NCI-H82 (cell line): ENCODE data around the gene DAZAP1.
A peak's percentile ranks its signal among the peaks of the same experiment; 100 is the strongest.

Experiments
- DNase-seq: peaks from one replicate; lab custom pipeline; 2025; lab: John Stamatoyannopoulos, UW

Gene DAZAP1

DNA sequence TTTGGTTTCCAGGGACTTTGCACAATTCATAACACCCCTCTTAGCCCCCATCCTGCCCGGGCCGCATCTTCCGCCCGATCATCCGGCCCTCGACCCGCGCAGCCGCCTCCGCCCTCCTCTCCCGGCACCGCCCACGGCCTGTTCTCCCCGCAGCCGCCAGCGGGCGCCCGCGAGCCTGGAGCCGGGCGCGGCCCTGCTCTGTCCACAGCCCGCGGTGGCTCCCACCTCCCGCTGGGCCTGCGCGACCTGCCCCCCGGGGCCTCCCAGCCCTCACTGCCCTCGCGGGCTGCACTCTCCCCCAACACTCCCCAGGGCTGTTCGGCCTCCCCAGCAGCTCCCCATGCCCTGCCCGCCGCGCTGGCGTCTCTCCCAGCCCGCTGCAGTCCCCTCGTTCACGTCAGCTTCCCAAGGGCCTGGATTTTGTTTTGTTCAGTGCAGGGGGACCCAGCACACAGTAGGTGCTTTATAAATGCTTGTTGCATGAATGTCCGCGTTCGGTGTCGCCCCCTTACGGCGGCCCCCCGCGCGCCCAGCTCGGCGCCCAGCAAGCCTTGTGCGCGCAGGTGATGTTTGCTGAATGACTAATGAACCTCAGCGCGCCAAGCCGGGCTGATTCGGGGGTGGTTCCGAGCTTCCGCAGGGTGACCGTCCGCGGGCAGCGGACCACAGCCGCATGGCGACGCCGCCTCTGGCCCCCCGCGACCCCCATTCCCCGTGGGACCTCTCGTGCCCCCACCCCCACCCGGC lies 38.0 kb downstream of the DAZAP1 start:
- DNase-seq, result peak; percentile 70

DNA sequence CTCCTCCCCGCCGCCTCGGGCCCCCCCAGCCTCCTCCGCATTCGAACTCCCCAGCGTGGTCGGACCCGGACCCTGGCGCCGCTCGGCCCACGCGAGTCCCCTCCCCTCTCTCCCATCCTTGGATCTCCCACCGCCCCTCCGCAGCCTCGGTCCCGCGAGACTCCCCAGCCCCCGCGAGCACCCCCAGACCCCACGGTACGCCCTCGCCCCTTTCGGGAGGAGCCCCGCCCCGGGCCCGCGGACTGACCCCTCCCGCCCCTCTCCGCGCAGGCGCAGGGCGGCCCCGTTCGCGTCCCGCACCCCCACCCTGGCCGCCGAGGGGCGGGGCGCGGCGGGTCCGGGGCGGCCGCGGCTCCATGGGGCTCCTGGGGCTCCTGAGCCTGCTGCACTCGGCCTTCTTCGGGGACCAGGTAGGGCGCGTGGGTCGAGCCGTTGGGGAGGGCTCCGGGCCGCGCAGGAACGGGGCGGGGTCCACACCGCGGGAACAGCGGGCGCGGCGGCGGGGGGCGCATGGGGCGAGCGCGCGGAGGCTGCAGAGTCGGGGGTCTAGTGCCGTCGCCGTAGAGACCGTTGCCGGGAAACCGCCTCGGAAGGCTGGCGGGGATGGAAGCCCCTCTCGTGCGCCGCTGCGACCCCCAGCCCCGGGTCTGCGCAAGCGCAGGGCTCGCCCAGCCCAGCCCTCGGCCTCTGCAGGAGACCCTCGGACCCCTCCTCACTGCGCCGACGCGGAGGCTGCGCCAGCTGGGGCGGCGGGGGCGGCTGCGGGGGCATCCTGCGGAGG lies 38.7 kb downstream of the DAZAP1 start:
- peak; percentile 74 for DNase-seq

DNA sequence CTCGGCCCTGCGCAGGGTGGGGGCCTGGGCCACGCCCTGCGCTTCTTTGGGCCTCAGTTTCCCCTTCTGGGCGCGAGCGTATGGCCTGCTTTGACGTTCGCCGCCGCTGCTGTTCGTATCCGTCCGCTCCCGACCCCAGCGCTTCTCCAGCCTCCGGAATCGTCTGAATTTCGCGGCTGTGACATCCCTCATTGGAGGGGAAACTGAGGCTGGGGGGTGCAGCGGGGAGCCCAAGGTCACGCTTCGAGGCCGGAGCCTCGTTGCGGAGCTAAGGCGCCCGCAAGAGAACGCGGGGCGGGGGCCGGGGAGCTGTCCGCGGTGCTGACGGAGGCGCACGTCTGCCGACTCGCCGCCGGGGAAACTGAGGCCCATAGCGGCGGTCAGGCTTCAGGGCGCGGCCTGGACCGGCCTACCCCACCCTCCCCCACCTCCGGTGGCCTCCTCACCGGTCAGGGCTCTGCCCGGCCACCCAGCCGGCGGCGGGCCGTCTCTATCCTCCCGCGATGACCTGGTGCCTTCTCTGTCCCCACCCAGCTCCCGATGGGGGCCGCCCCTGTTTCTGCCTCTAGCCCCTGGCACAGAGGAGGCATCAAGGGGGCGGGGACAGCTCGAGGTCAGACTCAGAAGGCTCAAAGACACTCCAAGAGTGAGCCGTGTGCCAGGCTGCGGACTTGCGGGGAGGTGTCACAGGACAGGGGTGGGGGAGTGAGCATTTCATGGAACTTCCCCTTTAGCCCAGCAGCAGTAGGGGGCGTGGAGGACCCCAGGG lies 39.5 kb downstream of the DAZAP1 start:
- DNase-seq, result peak; percentile 26

DNA sequence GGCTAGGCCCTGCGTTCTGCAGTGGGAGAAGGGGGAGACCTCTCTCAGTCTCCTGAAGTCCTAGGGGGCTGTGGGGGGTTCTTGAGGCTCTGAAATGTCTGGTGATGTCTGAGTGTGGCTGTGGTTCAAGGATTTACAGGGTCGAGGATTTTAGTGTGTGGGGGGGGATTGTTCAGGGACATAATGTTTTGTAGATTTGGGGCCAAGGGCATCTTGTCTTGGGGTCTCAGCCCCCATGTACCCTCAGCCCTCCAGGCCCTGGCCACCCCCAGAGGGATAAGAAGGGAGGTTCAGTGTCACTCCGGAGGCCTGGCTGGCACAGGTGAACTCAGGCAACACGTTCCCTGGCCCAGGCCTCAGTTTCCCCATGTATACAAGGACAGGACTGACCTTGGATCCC lies 40.1 kb downstream of the DAZAP1 start:
- no peak for DNase-seq

DNA sequence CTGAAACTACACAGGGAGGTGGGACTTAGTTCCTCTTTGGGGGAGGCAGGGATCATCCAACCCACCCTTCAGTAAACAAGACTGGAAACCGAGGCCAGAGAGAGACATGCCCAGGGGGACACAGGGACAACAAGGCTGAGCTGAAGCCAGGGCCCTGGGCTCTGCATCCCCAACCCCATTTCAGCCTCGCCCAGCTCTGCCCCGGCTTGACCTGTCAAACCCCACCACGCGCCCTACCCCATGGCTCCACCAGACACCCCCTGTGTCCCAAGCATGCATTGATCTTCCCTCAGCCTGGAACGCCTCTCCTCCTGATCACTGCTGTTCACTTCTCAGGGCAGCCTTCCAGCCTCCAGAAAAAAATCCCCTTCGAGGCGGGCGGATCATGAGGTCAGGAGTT lies 40.6 kb downstream of the DAZAP1 start:
- no peak for DNase-seq

DNA sequence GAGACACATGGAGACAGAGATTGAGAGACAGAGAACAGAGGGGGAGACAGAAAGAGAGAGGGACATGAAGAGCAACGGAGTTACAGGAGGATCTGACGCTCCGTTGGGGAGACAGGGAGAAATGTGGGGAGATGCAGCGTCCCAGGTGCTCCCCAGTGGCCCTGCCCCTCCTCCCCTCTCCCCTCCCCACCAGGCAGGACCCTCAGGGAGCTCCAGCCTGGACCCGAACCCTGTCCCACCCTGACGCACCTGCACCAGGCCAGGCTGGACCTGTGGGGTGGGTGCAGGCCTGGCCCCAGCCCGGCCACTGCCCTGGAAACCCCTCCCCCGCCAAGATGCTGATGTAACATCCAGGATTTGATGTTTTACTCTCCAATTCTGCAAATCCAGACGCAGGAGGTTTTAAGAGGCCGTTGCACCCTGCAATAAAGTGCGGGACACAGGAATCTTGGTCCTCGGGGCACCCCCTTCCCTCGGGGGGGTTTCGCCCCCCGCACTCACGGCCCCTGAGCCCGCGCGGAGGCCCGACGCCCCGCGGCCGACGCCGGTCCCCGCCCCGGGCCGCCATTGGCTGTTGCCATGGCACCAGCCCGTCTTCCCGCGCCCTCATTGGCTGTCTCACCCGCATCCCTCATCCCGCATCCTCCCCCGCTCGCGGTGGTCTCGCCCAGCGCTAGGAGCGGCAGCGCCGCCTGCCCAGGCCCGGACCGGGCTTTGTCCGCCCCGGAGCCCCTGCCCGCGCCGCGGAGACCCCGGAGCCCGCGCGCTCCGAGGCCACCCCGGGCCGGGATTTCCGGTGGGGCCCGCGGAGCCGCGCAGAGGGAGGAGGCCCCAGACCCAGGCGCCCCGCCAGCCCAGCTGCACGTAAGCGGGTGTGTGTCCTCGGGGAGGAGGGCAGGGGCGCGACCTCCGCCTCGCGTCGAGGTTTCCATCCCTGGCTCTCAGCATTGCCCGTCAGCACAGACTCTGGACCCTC lies 42.4 kb downstream of the DAZAP1 start, which contains the start of gene APC2:
Gene APC2 (plus strand): TSS at position 655 of the 976 bp plus-strand sequence. CDS start 2,881 bp downstream, outside the sequence.
- DNase-seq, result peak; percentile 87

DNA sequence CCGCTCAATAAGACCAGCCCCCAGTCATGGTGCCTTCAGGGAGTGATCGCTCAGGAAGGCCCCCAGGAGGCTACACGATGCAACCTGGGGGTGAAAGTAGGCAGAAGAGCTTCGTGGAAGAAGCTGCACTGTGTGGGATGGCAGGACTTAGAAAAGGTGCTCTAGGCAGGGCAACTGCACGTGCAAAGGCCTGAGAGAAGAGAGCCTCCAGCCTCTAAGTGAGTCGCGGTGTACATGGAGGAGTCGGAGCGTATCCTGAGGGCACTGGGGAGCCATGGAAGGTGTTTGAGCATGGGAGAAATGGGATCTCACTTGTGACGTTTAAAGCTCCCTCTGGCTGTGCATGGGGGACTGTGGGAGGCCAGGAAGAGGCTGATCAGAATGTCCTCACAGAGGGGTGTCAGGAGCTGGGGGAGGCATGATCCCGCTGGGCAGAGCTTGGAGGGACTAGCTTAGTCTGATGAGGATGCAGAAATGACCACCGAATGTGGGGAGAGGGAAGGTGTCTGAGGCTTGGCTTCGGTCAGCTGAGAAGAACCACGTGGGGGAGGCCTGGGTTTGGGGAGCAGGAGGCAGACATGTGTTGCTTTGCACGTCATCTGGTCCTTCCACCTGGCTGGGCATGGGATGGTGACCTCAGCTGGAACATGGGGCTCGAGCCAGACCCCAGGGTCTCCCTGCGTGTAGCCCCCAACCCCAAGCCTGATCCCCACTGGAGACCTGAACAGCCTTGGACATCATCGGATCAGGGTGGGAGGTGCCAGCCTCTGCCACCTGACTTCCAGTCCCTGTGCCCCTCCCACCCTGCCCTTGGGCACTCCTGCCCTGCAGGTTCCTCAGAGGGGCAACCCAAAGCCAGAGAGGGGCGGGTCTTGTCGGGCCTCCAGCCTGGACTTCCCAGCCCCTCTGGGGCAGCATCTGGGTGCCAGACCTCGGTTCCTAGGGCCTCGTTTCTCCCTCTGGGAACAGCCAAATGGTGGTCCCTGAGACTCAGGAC lies 43.6 kb downstream of the DAZAP1 start:
- no peak for DNase-seq

DNA sequence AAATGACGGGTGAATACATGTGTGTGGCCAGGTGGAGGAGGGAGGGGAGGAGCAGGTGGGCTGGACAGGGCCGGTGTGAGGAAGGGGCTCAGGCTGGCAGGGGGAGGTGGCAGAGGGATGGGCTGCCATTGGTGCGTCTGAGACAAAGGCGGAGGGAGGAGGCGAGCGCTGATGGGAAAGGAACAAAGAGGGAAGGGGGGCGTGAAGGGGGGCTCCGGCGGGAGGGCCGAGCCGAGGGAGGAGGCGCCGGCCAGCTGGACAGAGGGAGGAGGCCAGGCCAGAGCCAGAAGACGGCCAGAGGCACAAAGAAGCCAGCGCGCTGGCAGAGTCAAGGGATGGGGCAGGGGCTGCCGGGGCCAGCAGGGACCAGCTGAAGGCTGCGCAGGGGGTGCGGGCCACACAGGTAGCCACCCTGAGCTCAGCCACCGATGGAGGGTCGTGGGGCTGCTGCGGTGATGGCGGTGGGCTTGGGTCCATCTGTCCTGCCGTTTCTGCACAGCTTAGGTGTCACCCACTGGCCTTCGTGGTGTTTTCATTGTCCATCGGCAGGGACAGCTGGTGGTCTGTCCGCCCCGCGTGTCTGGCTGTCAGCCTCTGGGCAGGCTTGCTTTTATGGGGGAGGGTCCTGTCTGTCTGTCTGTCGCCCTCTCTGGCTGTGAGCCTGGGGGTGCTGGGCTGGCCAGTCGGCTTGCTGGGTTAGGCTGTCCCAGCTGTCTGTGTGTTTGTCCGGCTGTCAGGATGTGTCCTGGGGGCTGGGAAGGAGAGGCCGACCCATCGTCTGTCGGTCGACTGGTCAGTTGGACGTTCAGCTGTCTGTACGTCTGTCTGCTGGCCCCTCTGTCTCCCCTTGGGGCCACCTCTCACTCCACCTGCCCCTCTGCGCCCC lies 44.8 kb downstream of the DAZAP1 start:
- no peak for DNase-seq

DNA sequence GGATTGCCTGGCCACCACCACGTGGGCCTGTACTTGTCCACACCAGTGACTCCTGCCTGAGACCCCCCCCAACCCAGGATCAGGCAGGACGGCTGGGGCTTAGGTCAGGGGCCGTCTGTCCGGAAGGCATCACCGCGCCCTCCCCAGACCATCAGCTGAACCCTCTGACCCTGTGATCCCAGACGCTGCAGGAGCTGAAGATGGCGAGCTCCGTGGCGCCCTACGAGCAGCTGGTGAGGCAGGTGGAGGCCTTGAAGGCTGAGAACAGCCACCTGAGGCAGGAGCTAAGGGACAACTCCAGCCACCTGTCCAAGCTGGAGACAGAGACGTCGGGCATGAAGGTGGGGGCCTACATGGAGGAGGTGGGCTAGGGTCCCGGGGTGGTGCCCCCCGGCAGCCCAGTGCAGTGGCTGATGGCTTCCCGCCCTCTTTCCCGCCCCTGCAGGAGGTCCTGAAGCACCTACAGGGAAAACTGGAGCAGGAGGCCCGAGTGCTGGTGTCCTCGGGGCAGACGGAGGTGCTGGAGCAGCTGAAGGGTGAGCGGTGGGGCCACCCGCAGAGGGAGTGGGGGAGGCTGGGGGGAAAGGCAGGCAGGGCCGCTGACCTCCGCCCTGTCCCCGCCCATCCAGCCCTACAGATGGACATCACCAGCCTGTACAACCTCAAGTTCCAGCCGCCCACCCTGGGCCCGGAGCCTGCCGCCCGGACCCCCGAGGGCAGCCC lies 45.6 kb downstream of the DAZAP1 start:
- peak; percentile 44 for DNase-seq

DNA sequence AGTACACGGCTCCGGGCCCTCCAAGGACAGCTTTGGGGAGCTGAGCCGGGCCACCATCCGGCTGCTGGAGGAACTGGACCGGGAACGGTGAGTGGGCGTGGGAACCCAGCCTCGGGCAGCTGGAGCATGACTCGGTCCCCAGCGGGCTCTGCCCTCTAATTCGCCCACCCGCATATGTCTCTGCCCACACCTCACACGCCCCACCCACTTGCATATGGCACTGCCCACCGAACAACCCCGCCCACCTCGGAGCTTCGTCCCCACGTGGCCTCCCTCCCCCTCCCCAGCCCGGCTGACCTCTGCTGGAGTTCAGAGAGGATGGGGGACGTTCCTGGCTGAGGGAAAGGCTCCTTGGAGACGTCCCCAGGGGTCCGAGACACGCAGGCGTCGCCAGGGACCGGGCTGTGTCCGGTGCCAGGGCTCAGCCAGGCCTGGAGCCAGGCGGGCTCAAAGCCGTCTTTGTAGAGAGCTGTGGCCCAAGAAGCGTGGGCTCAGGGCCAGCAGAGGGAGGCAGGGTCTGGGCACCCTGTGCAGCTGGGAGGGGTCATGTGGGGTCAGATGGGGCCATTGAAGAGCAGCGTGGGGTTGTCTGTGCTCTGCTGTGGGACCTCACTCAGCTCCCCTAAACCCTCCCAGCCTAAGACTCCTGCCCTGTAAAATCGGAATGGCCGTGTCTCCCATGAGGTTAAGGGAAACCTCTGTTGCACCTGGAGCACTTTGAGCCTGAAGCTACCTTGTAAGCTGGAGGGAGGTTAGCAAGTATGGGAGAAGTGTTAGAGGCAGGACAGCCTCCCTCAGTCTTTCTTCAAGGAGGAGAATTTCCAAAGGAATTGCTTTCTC lies 46.4 kb downstream of the DAZAP1 start:
- peak; percentile 88 for DNase-seq

DNA sequence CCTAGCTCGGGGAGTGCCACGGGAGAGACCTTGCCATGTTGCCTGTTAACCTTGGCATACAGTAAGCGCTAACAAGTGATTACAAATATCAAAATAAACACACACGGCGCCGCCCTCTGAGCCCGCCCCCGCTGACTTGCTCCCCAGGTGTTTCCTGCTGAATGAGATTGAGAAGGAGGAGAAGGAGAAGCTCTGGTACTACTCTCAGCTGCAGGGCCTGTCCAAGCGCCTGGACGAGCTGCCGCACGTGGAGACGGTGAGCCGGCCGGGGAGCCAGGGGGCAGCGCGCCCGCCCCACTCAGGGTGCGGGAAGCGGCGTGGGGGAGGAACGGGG lies 47.6 kb downstream of the DAZAP1 start:
- no peak for DNase-seq

DNA sequence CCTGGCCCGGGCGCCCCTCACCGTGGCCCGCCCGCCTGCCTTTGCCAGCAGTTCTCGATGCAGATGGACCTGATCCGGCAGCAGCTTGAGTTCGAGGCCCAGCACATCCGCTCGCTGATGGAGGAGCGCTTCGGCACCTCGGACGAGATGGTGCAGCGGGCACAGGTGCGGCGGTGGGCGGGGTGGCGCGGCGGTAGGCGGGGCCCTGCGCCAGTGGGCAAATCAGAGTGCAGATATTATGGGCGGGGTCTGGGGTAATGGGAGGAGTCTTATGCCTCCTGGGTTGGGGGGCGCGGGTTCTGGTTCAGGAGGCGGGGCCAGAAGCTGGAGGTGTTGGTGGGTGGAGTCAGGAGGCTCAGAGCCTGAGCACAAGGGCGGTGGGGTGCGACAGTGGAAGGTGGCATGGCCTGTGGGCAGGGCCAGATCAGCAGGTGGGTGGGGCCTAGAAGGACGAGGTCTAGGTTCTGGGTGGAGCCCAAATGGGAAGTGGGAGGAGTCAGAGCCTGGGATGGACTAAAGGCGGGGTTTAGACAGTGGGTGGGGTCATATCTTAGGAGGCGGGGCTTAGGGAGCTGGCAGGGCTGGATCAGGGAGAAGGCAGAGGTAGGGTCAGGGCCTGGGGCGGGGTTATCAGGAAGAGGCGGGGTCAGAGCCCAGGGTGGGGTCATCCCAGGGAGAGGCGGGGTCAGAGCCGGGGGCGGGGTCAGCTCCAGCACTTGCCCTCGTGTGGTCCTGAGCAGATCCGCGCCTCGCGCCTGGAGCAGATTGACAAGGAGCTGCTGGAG lies 48.1 kb downstream of the DAZAP1 start:
- DNase-seq, result peak; percentile 86

DNA sequence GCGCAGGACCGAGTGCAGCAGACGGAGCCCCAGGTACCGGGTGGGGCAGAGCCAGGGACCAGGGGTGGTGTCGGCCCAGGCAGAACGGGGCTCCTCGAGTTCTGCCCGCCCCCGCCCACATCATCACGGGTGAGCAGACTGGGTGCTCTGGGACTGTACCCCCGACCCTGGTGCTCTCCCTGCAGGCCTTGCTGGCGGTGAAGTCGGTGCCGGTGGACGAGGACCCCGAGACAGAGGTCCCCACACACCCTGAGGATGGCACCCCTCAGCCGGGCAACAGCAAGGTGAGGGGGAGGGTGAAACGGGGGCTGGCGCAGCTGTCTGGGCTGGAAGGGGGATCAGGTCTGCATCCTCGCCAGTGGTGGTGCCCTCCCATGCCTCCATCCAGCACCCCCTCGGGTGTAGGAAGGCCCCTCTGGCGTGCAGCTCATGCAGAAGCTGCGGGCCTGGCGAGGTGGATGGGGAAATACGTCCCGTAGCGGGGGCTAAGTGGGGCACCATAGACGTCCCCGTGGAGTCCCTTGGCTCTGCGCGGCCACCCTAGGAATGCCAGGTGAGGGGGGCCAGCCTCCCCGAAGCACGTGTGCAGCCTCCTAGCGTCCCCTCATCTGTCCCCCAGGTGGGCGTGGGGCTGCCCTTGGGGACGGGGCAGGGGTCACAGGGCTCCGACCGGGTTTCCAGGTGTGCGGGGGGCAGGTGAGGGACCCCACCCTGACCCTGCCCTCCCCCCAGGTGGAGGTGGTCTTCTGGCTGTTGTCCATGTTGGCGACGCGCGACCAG lies 48.9 kb downstream of the DAZAP1 start:
- DNase-seq, result no peak

DNA sequence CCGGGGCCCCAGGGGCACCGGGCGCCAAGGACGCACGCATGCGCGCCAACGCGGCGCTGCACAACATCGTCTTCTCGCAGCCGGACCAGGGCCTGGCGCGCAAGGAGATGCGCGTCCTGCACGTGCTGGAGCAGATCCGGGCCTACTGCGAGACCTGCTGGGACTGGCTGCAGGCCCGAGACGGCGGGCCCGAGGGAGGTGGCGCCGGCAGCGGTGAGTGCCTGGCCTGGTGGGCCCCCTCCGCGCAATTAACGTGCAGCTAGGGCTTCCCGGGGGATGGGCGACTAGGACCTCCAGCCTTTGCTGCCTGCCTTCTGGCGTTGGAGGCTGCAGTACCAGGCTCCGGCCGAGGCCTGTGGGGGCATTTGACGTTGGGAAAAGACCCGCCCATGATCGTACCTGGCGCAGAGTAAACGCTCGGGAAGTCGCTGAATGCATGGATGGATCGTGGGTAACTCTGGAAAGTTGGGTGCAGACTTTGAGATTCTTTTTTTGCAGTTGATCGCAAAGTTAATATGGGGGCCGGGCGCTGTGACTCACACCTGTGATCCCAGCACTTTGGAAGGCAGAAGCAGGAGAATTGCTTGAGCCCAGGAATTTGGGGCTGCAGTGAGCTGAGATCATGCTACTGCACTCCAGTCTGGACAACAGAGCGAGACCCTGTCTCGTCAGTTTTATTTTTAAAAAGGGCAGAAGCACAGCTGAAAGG lies 49.8 kb downstream of the DAZAP1 start:
- DNase-seq, result no peak

DNA sequence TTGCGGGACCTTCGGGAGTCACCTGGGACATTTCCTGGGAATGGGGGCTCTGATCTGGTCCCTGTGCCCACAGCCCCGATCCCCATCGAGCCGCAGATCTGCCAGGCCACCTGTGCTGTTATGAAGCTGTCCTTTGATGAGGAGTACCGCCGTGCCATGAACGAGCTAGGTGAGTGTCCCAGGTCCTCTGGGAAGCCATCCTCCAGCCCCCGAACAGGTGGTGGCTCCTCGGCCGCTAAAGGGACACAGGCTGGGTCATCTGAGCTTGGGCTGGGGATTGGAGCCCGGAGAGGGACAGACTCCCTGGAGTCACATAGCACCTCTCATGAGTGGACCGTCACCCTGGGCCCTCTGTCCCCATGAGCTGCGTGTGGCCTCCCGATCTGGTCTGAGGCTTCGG lies 50.5 kb downstream of the DAZAP1 start:
- DNase-seq, result no peak
